ENCODE results near the gene OR9Q2. TPM values are rescaled to one million over a fixed set of nuclear protein-coding genes. Genes with fewer than 3 reads are reported as not detected.

The OR9Q2 gene, protein sequence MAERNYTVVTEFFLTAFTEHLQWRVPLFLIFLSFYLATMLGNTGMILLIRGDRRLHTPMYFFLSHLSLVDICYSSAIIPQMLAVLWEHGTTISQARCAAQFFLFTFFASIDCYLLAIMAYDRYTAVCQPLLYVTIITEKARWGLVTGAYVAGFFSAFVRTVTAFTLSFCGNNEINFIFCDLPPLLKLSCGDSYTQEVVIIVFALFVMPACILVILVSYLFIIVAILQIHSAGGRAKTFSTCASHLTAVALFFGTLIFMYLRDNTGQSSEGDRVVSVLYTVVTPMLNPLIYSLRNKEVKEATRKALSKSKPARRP
- total RNA-seq, result not detected in 2 replicates

DNA sequence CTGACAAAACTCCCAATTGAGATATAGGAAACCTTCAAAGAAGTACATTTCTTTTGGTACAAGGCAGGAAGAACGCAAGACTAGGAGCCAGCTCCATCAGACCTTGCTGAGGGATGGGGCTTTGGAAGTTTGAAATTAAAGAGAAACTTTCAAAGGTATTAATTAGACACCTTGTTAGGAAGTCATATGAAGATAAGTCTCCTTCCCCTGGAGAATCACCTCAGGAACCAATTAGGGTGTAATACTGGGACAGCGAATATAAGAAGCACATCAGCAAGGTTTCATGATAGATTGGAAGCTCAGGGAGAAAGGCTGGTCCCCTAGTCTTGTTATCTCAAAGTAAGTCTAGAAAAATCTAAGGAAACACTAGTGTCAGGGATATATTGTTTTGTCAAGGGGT lies at the start of gene OR9Q2:
Gene OR9Q2 (plus strand): TSS at position 301 of the 400 bp plus-strand sequence. CDS start 1,421 bp downstream, outside the sequence.
- Histone ChIP-seq H2AFZ (ENCODE audit: low read length) (no peak within 1 kb of the TSS), H3K27me3 (ENCODE audit: insufficient read depth, low read length) (no peaks in the 10 kb centered on the region), H3K36me3 (ENCODE audit: insufficient read depth, low read length) (no peaks in the 10 kb centered on the region), H3K27ac (ENCODE audit: low read depth, low read length) (no peak within 1 kb of the TSS), H4K20me1 (ENCODE audit: insufficient read depth, low read length) (no peaks in the 10 kb centered on the region), H3K4me3 (ENCODE audit: insufficient read depth, low read length) (no peak within 1 kb of the TSS), H3K4me2 (ENCODE audit: insufficient read depth, low read length) (no peak within 1 kb of the TSS), H3K9me3 (ENCODE audit: low read depth, low read length) (no peaks in the 10 kb centered on the region), H3K79me2 (ENCODE audit: insufficient read depth, low read length) (no peaks in the 10 kb centered on the region), H3K4me1 (ENCODE audit: insufficient read depth, low read length) (no peaks in the 10 kb centered on the region)
- TF ChIP-seq, protein P1, sequence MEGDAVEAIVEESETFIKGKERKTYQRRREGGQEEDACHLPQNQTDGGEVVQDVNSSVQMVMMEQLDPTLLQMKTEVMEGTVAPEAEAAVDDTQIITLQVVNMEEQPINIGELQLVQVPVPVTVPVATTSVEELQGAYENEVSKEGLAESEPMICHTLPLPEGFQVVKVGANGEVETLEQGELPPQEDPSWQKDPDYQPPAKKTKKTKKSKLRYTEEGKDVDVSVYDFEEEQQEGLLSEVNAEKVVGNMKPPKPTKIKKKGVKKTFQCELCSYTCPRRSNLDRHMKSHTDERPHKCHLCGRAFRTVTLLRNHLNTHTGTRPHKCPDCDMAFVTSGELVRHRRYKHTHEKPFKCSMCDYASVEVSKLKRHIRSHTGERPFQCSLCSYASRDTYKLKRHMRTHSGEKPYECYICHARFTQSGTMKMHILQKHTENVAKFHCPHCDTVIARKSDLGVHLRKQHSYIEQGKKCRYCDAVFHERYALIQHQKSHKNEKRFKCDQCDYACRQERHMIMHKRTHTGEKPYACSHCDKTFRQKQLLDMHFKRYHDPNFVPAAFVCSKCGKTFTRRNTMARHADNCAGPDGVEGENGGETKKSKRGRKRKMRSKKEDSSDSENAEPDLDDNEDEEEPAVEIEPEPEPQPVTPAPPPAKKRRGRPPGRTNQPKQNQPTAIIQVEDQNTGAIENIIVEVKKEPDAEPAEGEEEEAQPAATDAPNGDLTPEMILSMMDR (IDR thresholded peaks at IDR 0.05; ENCODE audit: extremely low read depth, low read depth, low read length), result no peak
- DNase-seq (ENCODE audit: insufficient read length, low spot score, missing footprints), result peak; percentile 41

DNA sequence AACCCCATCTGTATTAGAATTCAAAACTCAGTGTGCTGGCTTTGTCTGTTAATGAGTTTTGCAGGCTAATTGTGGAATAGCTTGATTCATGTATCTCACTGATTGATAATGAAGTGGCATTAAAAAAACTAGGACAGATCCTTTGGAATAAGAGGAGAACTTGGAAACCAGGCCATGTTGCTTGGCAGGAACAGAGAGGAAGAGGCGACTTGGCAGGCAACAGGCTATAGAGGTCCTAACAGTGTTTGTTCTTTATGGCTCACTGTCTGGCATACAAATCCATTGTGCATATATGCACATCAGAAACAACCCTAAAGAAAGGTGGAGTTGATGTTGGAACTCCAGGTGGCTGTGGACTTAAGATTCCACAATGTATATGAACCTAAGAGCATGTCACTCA lies 46.1 kb upstream of the OR9Q2 start:
- DNase-seq (ENCODE audit: insufficient read length, low spot score, missing footprints), result no peak
- H3K4me2 ChIP-seq (ENCODE audit: insufficient read depth, low read length), result no peak overlapping the region
- no peak overlapping the region for H3K27ac ChIP-seq (ENCODE audit: low read depth, low read length)
- no peaks in the 10 kb centered on the region for H3K36me3 ChIP-seq (ENCODE audit: insufficient read depth, low read length)
- H3K4me1 ChIP-seq (ENCODE audit: insufficient read depth, low read length), result no peaks in the 10 kb centered on the region
- H3K79me2 ChIP-seq (ENCODE audit: insufficient read depth, low read length), result no peaks in the 10 kb centered on the region
- H3K4me3 ChIP-seq (ENCODE audit: insufficient read depth, low read length), result no peak overlapping the region
- no peaks in the 10 kb centered on the region for H3K9me3 ChIP-seq (ENCODE audit: low read depth, low read length)
- H3K27me3 ChIP-seq (ENCODE audit: insufficient read depth, low read length), result no peaks in the 10 kb centered on the region
- no peaks in the 10 kb centered on the region for H4K20me1 ChIP-seq (ENCODE audit: insufficient read depth, low read length)
- TF ChIP-seq, protein P1 (IDR thresholded peaks at IDR 0.05; ENCODE audit: extremely low read depth, low read depth, low read length), result no peak
- no peak overlapping the region for H2AFZ ChIP-seq (ENCODE audit: low read length)

DNA sequence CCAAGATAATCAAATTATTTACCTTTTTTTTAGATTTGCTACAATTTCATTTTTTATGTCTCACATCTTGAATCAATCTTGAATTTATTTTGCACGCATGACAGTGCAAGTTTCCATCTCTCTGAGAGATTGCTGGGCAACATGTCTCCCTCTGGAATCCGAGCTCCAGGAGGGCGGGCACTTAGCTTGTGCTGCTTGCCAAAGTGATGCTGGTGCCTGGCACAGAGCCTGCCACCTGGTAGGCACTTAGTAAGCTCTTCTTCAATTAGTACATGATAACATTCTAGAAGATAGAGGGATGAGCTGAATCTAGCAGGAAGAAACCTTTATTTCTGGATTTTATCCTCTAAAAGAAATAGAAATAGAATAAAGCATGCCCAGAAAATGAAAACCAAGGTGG lies 36.1 kb upstream of the OR9Q2 start:
- Histone ChIP-seq H3K4me2 (ENCODE audit: insufficient read depth, low read length) (no peak overlapping the region), H3K9me3 (ENCODE audit: low read depth, low read length) (peaks cover 2% of the 10 kb centered on the region), H3K4me3 (ENCODE audit: insufficient read depth, low read length) (no peak overlapping the region), H3K27ac (ENCODE audit: low read depth, low read length) (no peak overlapping the region), H2AFZ (ENCODE audit: low read length) (no peak overlapping the region), H3K79me2 (ENCODE audit: insufficient read depth, low read length) (no peaks in the 10 kb centered on the region), H3K4me1 (ENCODE audit: insufficient read depth, low read length) (no peaks in the 10 kb centered on the region), H4K20me1 (ENCODE audit: insufficient read depth, low read length) (no peaks in the 10 kb centered on the region), H3K36me3 (ENCODE audit: insufficient read depth, low read length) (no peaks in the 10 kb centered on the region), H3K27me3 (ENCODE audit: insufficient read depth, low read length) (no peaks in the 10 kb centered on the region)
- TF ChIP-seq, protein P1 (IDR thresholded peaks at IDR 0.05; ENCODE audit: extremely low read depth, low read depth, low read length), result no peak
- no peak for DNase-seq (ENCODE audit: insufficient read length, low spot score, missing footprints)

DNA sequence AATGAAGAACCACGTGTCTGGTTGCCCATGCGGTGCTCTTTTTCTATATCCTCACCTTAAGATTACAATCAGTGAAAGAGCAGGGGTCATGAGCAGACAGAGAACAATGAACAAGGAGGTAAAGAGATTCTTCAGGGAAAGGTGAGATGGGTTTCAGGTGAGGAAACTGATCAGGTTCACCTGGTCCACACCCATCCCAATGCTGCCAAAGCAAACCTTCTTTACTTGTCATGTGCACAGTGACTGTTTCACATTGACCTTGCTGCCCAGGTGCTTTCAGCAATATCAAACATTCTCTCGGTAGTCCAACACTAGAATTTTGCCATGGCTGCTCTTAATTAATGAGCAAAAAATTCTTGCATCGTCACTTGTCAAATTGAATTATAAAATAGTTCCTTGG lies 24.5 kb upstream of the OR9Q2 start:
- Histone ChIP-seq H4K20me1 (ENCODE audit: insufficient read depth, low read length) (no peaks in the 10 kb centered on the region), H3K27me3 (ENCODE audit: insufficient read depth, low read length) (no peaks in the 10 kb centered on the region), H3K4me1 (ENCODE audit: insufficient read depth, low read length) (no peaks in the 10 kb centered on the region), H2AFZ (ENCODE audit: low read length) (no peak overlapping the region), H3K9me3 (ENCODE audit: low read depth, low read length) (no peaks in the 10 kb centered on the region), H3K27ac (ENCODE audit: low read depth, low read length) (no peak overlapping the region), H3K79me2 (ENCODE audit: insufficient read depth, low read length) (no peaks in the 10 kb centered on the region), H3K4me3 (ENCODE audit: insufficient read depth, low read length) (no peak overlapping the region), H3K4me2 (ENCODE audit: insufficient read depth, low read length) (no peak overlapping the region), H3K36me3 (ENCODE audit: insufficient read depth, low read length) (no peaks in the 10 kb centered on the region)
- TF ChIP-seq, protein P1 (IDR thresholded peaks at IDR 0.05; ENCODE audit: extremely low read depth, low read depth, low read length), result no peak
- DNase-seq (ENCODE audit: insufficient read length, low spot score, missing footprints), result no peak
